GM18519 (cell line): ENCODE results near the gene RNF26.
"Not testable (repeated sequence)": the region's sequence is repeated elsewhere in the genome, so short reads cannot be mapped to it uniquely, and the experiment has no call there.

Experiments used
- ATAC-seq: cut with Tn5 transposase; IDR thresholded peaks from one replicate; pipeline ENCODE4 v1.9.1; 2021; ENCODE audit warnings: mild to moderate bottlenecking, moderate library complexity; ENCODE audit not compliant: unreplicated experiment, low FRiP score

RNF26 gene

GRCh38 chr11:119380160-119380826 lies 46.0 kb downstream of the RNF26 start:
- no peak for ATAC-seq

DNA sequence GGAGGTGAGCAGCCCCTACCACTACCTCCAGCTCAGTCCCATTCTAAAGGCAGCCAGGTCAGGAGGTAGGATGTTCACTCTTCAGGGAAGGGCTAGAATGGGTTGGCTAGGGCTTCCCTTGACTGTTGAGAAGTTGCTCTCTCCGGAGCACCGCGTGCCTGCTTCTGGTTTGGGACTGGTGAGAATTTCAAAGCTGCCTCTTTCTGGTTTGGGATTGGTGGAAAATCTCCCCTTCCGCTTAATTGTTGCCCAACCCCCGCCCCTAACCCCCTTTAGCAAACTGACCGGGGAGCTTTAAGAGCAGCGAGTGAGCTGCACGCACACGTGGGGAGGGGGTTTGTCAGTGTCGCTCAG lies 46.5 kb downstream of the RNF26 start:
- ATAC-seq, result no peak

DNA sequence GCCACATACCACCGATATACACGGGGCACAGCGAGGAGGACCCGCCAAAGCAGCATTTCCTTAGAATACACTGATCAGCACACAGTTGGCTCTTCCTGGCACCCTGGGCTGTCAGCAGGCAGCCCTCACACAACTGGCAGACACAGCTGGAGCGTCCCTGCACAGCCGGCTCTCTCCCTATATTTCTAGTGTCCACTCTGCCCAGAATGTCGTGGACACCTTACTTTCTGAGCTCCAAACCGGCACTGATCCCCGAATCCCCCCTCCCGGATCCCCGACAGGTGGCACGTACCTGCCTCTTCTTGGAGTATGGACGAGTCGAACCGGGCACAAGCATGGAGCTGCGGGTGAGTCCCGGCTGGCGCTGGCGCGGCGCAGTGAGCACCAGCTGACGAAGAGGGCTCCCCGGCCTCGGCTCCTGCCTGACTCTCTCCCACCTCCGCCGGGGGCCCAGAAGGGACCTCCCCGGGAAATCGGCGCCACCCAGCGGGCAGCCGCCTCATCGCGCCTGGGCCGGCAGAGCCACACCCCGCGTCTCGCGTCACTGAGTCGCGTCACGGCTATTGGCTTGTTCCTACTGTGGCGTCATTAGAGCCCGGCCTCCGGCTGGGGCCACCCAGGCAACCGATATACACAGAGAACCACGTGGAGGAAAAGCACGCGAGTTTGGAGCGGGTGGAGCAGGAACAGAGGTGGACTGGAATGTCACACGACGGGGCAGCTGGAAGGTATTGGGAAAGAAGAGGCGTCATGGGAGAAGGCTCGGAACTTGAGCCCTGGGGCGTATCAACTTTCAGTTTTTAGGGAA lies 47.1 kb downstream of the RNF26 start, which contains the start of gene USP2:
USP2 (minus strand) TSS at position 510 of the 808 bp plus-strand sequence. CDS start 8,210 bp downstream, outside the sequence.
- ATAC-seq, result peak; percentile 95

- ATAC-seq, result no peak
These were observed 47.8 kb downstream of the RNF26 start for GRCh38 chr11:119382101-119382500.

GRCh38 chr11:119382513-119382912 lies 48.2 kb downstream of the RNF26 start:
- not testable (repeated sequence) for ATAC-seq

DNA sequence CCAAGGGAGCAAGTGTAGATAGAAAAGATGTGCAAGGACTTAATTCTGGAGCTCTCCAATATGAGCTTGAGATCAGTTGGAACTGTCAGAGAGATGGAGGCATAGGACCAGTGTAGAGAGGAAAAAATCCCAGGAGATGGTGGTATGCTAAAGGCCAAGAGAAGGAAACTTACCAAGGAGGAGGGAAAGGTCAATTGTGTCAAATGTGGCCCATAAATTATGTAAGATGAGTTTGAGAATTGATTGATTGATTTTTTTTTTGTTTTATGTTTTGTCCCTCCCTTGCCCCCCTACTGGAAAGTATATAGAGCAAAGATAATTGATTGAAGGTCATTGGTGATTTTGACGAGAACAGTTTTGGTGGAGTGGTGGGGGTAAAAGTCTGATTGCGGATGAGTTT lies 50.0 kb downstream of the RNF26 start:
- no peak for ATAC-seq
